ENCODE results near the gene WDFY1. TPM values are rescaled to one million over a fixed set of nuclear protein-coding genes. Genes with fewer than 3 reads are reported as not detected.

Gene WDFY1
- total RNA-seq, 1 donor from 2014 or later: 50.1 TPM

DNA sequence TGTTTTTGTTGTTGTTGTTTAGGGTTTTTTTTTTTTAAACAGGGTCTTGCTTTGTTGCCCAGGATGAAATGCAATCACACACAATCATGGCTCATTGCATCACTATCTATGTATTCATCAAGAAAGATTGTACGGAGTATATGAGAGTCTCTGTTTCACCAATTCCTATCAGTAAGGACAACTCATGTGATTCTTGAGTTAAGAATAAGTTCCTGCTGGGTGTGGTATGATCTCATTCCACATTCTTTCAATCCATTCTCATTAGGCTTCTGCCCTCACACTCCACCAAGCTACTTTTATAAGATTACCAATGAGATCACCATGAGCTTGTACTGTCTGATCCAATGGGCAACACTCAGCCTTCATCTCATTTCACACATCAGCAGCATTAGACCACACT, 98.6 kb downstream of the WDFY1 start:
- ATAC-seq: peak; percentile 43

GRCh38 chr2:223841436-223842190, 103.5 kb downstream of the WDFY1 start:
- DNase-seq (no peak), ATAC-seq (no peak)
- no peak for TF ChIP-seq CTCF (IDR thresholded peaks at IDR 0.05)
- H3K27ac ChIP-seq: no peak overlapping the region
- no peaks in the 10 kb centered on the region for H3K9me3 ChIP-seq
- H3K36me3 ChIP-seq: no peaks in the 10 kb centered on the region
- peaks cover 4% of the 10 kb centered on the region for H3K4me1 ChIP-seq
- H3K4me3 ChIP-seq: no peak overlapping the region
- H3K27me3 ChIP-seq: no peaks in the 10 kb centered on the region
- intact Hi-C loops (cut with DNase I): no loop called here

More for the DNA sequence above, 98.6 kb downstream of the WDFY1 start:
- Histone ChIP-seq H3K4me3 (no peak overlapping the region), H3K27me3 (no peaks in the 10 kb centered on the region), H3K4me1 (no peaks in the 10 kb centered on the region), H3K27ac (no peak overlapping the region), H3K9me3 (no peaks in the 10 kb centered on the region), H3K36me3 (no peaks in the 10 kb centered on the region)
- intact Hi-C loops (cut with DNase I): no loop called here
- DNase-seq: no peak
- TF ChIP-seq CTCF (IDR thresholded peaks at IDR 0.05): no peak

GRCh38 chr2:223837287-223838061, 107.7 kb downstream of the WDFY1 start, which contains the start of gene AP1S3:
Gene AP1S3 (minus strand): TSS chr2:223837582. CDS start chr2:223837450, 132 bp downstream.
- ATAC-seq: peak; percentile 96
- Histone ChIP-seq H3K36me3 (no peaks in the 10 kb centered on the region), H3K27me3 (no peaks in the 10 kb centered on the region), H3K4me1 (peaks cover 11% of the 10 kb centered on the region), H3K4me3 (peak within 1 kb of the TSS; percentile 70), H3K9me3 (no peaks in the 10 kb centered on the region), H3K27ac (peak within 1 kb of the TSS; percentile 76)
- peak; percentile 90 for DNase-seq
- intact Hi-C loops (cut with DNase I): no loop called here
- no peak for TF ChIP-seq CTCF (IDR thresholded peaks at IDR 0.05)

DNA sequence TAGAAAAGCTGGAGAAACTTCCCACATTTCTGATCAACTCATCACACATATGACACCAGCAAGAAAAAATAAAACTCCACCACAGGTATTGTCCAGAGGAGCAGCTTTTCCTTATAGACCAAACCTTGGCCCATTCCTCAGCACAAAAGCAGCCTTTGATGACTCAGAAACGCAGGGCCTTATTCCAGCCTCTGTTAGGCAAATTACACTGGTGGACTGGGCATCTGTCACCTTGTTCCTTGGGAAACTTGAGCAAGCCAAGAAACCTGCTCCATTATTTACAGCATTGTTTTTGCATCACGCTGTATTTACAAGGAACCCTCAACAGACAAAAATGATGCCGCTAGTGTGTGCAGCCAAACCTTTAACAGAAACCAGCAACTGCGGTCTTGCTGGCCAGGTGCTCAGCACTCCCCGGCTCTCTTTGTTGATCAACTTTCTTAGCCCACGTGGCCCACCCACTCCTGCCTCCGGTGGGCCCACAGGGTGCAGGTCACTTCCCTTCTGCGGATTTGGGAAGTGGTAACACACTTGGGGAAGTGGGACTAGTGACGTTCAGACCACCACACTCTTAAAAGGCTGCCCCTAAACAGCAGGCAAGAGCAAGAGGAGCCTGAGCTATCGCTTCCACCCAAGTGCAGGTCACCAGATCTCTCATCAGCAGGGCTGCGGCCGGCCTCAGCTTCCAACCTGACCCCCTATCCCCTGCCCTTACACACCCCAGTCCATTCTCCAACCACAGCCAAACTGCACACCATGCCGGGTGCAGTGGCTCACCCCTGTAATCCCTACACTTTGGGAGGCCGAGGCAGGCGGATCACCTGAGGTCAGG, 109.2 kb downstream of the WDFY1 start:
- Histone ChIP-seq H3K4me1 (peaks cover 11% of the 10 kb centered on the region), H3K9me3 (no peaks in the 10 kb centered on the region), H3K27me3 (no peaks in the 10 kb centered on the region), H3K36me3 (no peaks in the 10 kb centered on the region), H3K4me3 (peak overlapping the region; percentile 70), H3K27ac (no peak overlapping the region)
- peak; percentile 21 for ATAC-seq
- no peak for DNase-seq
- intact Hi-C loops (cut with DNase I): no loop called here
- no peak for TF ChIP-seq CTCF (IDR thresholded peaks at IDR 0.05)

GRCh38 chr2:223834431-223834830, 110.7 kb downstream of the WDFY1 start:
- no peaks in the 10 kb centered on the region for H3K36me3 ChIP-seq
- no peak for DNase-seq
- intact Hi-C loops (cut with DNase I): no loop called here

More at GRCh38 chr2:223834431-223834830, 110.7 kb downstream of the WDFY1 start:
- Histone ChIP-seq H3K27me3 (no peaks in the 10 kb centered on the region), H3K4me1 (peaks cover 11% of the 10 kb centered on the region), H3K27ac (no peak overlapping the region), H3K4me3 (no peak overlapping the region), H3K9me3 (no peaks in the 10 kb centered on the region)
- ATAC-seq: no peak
- no peak for TF ChIP-seq CTCF (IDR thresholded peaks at IDR 0.05)
